ENCODE measurements around the gene INSR.

The INSR gene

GRCh38 chr19:7333198-7334118, 39.2 kb upstream of the INSR start:
- TF ChIP-seq CTCF (IDR thresholded peaks at IDR 0.05; ENCODE audit: control insufficient read depth, extremely low read depth, insufficient read depth): no peak
- no peak overlapping the region for H3K4me3 ChIP-seq (ENCODE audit: low read depth, low read length)
- DNase-seq (ENCODE audit: low read depth): no peak

- DNase-seq (ENCODE audit: low read depth): no peak
- TF ChIP-seq CTCF (IDR thresholded peaks at IDR 0.05; ENCODE audit: control insufficient read depth, extremely low read depth, insufficient read depth): no peak
- H3K4me3 ChIP-seq (ENCODE audit: low read depth, low read length): no peak overlapping the region
Observed at GRCh38 chr19:7331446-7331845, 37.2 kb upstream of the INSR start.

- DNase-seq (ENCODE audit: low read depth): no peak
- TF ChIP-seq CTCF (IDR thresholded peaks at IDR 0.05; ENCODE audit: control insufficient read depth, extremely low read depth, insufficient read depth): no peak
- no peak overlapping the region for H3K4me3 ChIP-seq (ENCODE audit: low read depth, low read length)
Observed at GRCh38 chr19:7328647-7329046, 34.4 kb upstream of the INSR start.

- H3K4me3 ChIP-seq (ENCODE audit: low read depth, low read length): no peak overlapping the region
- DNase-seq (ENCODE audit: low read depth): no peak
- TF ChIP-seq CTCF (IDR thresholded peaks at IDR 0.05; ENCODE audit: control insufficient read depth, extremely low read depth, insufficient read depth): no peak
Observed at GRCh38 chr19:7327802-7328201, 33.6 kb upstream of the INSR start.

GRCh38 chr19:7326105-7326877, 32.1 kb upstream of the INSR start:
- peak; percentile 43; the same call in 1 of the 2 replicates for TF ChIP-seq CTCF (IDR thresholded peaks at IDR 0.05; ENCODE audit: control insufficient read depth, extremely low read depth, insufficient read depth)
- no peak overlapping the region for H3K4me3 ChIP-seq (ENCODE audit: low read depth, low read length)
- peak; percentile 6 for DNase-seq (ENCODE audit: low read depth)

- no peak for TF ChIP-seq CTCF (IDR thresholded peaks at IDR 0.05; ENCODE audit: control insufficient read depth, extremely low read depth, insufficient read depth)
- DNase-seq (ENCODE audit: low read depth): no peak
- no peak overlapping the region for H3K4me3 ChIP-seq (ENCODE audit: low read depth, low read length)
Observed at GRCh38 chr19:7318176-7318575, 24.0 kb upstream of the INSR start.
